DMS53 treated with DMSO at 0.1 percent for 48 hours (cell line): Measurements from ENCODE around the gene DPP3.

Source experiments
- DNase-seq: peaks from one replicate; lab custom pipeline; 2025; ENCODE audit not compliant: unreplicated experiment; lab: John Stamatoyannopoulos, UW

The DPP3 gene

DNA sequence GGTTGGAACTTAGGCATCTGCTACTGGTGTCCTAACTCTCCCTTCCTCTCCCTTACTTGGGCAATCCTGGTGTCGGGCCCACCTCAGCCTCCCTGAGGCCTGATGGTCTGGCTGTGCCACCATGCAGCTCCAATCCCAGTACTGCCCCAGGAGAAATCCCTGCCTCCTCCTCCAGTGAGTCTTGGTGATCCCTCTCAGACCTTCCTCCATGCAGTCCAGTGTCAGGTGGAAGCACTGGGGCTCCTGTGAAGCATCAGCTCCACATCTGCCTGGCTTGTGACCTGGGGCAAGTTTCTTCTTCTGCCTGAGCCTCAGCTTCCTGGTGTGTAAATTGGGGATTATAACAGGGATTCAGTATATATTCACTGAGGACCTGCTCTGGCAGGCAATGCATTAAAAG, 15.3 kb upstream of the DPP3 start:
- DNase-seq: no peak

DNA sequence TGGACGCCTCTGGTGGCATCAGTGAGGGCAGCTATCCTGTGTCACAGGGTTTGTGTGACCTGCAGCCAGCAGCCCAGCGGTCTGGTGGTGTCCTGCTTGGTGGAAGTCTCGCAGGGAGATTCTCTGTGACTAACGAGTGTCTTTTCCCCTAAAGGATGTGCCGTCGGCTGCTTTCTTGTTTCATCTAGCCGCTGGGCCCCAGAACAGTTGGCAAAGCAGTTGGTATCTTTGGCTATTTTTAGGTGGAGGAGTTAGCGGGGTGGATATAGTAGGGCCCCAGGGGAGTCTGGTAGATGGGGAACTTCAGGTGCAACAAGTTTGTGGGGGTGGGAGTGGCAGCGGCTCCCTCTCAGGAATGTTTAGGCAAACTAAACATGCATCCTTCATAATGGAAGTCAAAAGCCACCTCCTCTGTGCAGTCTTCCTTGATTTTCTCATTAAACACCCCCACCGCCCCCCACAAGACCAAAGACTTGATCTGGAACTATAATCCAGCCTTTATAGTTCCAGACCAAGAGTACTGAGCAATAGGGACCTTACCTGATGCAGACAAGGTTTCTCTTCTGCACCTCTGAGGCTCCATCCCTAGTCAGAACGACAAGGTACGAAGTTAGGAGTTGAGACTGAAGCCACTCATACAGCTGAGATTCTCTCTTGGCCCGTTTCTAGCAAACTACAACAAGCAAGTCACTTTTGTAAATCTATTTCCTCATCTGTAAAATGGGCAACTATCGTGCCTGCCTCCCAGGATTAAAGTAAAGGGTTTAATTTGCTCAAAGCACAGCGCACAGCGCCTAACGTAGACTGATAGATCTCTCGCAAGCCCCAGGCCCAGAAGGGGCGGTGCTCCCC, 14.6 kb upstream of the DPP3 start:
- no peak for DNase-seq

DNA sequence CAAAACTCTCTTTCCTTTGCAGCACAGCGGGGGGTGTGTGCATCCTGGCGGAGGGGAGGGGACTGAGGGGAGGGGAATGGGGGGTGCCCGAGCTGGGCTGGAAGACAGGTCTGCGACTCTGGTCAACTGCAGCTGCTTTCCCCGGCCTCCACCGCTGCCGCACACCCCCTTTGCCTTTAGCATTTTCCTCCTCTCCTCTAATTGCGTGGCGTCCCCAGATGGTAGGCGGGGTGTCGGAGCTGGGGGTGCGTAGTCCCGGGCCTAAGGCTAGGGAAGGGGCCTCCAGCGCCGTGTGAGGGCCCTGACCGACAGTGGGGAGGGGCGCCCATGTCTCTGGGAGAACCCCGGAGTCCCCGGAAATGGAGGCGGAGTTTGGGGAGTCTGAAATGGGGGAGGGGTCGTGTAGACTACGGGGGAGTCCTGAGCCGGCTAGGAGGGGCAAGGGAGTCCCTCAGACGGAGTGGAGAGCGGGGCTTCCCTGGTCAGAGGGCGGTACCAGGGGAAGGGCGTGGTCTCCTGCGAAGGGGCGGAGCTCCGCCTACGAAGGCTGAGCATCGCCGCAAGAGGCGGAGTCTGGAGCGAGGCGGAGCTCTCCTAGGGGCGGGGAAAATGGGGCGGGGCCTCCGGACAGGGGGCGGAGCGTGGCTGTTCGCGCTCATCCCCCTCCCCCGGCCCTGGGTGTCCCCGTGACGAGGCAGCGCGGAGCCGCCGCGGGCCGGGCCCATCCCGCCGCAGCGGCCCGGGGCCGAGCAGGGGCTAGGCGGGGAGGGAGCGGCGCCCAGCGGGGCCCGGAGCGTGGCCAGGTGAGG, 13.8 kb upstream of the DPP3 start, which contains the start of gene PELI3:
PELI3 (plus strand) TSS at position 681 of the 809 bp plus-strand sequence. CDS start 1,224 bp downstream, outside the sequence.
- peak; percentile 66 for DNase-seq

DNA sequence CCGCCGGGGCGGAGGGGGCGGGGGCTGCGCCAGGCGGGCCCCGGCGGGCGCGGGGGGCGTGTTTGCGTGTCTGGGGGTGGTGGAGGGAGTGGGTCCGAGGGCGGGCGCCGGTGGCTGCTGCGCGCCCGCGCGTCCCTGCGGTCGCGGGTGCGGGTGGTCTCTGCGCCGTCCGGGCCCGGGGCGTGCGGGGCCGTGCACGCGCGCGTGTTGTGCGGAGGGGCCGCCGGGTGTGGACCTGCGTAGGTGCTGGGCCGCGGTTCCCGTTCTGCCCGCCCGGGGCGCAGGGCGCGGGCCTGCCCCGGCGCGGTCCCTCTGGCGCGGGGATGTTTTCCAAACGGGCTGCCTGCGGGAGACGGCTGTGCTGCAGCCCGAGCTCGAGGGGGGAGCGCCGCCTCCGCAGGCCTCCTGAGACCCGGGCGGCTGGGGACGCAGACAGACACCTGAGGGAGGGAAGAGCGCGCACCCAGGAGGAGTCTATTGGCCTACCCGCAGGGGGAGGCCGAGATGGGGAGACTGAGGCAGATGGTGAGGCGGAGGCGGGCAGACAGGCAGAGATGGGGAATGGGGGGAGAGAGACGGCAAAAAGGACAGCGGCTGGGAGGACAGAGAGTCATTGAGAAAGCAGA, 13.1 kb upstream of the DPP3 start:
- no peak for DNase-seq

DNA sequence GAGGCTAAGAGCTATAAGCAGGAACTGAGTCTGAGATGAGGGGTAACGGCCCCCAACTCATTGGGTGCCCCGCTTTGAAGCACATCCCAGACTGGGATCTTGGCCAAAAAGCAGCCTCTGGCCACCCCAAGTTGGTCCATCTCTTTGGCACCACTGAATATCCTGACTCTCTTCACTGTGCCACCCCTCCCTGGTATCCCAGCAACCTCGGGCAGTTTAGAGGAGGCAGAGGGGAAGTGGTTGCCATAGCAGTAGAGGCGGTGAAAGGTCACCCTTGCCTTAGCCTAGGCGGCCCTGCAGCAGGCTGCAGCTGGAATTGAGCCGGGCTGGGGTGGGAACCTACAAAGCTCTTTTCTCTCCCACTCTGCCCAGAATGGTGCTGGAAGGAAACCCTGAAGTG, 12.5 kb upstream of the DPP3 start:
- DNase-seq: peak; percentile 41

DNA sequence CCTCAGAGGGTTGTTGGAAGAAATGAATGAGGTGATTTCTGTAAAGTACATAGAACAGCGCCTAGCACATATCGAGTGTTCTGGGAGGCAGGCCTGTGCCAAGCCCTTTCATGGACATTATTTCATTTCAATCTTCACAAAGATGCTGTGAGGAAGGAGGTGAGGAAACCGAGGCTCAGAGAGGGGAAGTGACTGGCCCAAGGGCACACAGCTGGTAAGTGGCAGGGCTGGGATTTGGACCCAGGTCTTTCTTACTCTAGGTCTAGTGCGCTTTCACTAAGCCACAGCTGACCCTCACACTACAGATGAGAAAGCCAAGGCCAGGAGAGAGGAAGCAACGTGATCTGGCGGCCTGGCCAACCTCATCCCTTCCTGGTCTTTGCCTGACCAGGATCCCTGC, 11.5 kb upstream of the DPP3 start:
- DNase-seq: no peak

DNA sequence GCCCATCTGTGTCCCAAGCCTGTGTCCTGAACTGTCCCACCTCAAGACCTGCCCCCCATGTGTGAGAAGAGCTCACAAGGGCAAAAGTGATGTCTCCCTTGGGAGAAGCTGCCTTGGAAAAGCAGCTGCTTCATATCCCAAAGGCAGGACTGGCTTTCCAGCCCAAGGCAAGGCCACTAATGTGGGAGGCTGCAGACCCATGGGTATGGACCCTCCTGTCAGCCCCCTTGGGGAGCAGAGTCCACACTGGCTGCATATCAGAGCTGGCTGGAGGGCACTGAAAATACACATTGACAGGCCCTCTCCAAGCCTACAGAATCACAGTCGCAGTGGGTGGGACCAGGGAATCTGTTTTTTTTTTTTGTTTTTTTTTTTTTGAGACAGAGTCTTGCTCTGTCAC, 10.8 kb upstream of the DPP3 start:
- DNase-seq: no peak

DNA sequence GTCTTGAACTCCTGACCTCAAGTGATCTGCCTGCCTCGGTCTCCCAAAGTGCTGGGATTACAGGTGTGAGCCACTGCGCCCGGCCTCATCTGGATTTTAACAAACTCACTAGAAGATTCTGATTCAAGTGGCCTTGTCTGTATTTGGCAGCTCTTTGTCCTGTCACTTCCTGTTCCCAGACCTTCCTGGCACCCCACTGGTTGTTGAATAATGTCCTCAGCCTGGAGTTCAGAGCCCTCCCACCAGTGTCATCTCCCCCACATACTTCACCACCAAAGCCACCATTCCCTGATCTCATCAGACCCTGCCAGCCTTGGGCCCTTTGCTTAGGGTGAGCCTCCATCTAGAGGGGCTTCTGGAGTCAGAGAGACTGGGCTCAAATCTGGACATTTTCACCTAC, 10.2 kb upstream of the DPP3 start:
- DNase-seq: no peak

DNA sequence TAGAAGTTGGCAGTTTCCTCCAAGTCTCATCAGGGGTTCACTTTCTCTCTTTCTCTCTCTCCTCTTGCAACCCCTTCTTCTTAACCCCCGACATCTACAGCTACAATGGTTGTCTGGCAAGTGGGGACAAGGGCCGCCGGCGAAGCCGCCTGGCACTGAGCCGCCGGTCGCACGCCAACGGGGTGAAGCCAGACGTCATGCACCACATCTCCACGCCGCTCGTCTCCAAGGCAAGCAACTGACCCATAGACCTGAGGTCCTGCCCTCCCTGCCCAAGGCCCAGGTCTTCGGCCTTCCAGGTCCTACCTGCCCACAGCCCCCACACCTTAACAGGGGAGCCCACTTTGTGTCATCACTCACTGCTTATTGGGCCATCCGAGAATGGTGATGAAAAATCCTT, 9.1 kb upstream of the DPP3 start:
- no peak for DNase-seq

DNA sequence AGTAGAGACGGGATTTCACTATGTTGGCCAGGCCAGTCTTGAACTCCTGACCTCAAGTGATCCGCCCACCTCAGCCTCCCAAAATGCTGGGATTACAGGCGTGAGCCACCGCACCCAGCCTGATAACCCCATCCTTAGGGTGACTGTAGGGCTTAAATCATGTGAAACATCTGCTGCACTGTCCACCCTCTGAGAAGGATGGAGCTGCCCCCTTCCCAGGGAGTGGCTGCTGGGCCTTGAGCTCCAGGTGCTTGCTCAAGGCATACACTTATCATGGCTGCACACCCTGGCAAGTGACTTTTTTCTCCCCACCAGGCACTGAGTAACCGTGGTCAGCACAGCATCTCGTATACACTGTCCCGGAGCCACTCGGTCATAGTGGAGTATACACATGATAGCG, 8.2 kb upstream of the DPP3 start:
- DNase-seq: no peak

DNA sequence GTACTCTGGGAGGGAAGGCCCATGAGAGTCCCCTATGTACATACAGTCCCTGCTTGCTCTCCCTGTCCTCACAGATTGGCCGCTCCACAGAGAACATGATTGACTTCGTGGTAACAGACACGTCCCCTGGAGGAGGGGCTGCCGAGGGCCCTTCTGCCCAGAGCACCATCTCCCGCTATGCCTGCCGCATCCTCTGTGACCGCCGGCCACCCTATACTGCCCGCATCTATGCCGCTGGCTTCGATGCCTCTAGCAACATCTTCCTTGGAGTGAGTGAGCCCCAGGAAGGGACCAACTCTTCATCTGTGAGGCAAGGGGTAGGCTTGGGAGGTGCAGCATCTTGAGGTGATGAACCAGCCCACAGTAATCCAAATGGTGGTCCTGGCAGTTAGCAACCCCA, 7.1 kb upstream of the DPP3 start:
- no peak for DNase-seq

DNA sequence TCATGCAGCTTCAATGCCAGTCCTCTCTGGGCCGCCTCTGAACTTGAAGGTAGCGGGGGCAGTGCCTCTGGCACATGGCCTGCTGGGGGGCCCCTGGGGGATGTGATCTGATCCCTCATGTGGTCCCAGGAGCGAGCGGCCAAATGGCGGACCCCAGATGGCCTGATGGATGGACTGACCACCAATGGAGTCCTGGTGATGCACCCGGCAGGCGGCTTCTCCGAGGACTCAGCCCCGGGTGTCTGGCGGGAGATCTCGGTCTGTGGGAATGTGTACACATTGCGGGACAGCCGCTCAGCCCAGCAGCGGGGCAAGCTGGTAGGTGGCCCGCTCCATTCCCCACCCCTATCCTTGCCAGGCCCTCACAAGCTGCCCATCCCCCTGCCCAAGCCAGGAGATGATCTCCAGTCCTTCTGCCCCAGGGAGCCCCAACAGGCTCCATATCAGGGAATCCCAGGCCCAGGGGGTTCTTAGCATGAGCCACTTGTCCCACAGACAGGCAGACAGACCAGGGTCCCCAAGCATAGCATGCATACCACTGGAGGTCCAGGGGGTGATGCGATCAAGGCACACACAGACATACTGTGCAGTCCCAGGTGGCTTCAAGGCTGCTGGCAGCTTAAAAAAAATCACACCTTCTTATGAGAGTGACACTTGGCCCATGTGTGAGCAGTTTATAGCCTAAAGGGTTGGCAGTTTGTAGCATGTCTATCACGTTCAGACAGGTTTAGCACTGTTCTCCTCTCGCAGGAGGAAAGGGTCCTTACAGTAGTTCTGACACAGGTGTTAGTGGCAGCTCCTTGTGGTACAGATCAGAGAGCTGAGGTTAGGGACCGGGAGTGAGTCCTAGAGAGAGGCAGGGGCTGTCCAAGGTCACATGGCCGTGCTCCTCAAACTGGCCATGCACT, 6.4 kb upstream of the DPP3 start:
- DNase-seq: no peak

DNA sequence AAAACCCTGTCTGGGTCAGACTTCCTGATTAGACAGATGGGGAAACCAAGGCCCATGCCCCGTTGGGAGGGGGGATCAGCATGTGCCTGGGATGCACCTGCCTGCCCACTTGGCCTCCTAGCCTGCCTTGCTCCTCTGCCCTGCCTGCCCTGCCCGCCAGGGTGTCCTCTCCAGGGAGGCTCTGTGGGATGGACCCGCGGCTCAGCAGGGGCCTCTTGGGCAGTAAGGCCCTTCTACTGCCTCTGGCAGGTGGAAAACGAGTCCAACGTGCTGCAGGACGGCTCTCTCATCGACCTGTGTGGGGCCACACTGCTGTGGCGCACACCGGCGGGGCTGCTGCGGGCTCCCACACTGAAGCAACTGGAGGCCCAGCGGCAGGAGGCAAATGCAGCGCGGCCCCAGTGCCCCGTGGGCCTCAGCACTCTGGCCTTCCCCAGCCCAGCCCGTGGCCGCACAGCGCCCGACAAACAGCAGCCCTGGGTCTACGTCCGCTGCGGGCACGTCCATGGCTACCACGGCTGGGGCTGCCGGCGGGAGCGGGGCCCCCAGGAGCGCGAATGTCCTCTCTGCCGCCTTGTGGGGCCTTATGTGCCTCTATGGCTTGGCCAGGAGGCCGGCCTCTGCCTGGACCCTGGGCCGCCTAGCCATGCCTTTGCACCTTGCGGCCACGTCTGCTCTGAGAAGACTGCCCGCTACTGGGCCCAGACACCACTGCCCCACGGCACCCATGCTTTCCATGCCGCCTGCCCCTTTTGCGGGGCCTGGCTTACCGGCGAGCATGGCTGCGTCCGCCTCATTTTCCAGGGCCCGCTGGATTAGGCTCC, 4.7 kb upstream of the DPP3 start:
- no peak for DNase-seq

DNA sequence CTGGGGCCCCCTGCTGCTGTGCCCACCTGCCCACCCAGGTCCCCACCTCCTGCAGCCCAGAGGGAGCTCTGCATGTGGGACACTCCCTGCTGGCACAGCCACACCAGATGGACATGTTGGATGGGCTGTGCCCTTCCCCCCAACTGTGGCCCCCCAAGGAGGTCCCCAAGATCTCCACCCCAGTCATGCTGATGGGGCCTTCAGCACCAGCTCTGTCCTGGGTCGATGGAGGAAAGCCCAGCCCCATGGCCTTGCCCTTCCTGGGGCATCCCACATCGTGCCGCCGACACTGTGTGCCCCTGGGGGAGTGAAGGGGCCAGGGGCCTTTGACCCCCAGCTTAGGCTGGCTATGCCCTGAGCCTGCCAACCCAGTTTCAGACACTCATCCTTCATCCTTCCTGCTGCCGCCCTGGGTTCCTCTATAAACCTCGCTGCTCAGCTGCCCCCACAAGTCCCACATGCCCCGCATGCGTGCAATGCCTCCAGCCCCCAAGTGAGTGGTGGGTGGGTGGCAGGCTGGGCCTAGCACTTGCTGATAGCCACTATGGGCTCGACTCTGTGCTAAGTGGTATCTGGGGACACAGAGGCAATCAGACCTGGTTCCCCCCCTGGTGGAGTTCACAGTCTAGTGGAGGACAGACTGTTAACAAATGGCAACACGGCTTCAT, 3.9 kb upstream of the DPP3 start:
- no peak for DNase-seq

DNA sequence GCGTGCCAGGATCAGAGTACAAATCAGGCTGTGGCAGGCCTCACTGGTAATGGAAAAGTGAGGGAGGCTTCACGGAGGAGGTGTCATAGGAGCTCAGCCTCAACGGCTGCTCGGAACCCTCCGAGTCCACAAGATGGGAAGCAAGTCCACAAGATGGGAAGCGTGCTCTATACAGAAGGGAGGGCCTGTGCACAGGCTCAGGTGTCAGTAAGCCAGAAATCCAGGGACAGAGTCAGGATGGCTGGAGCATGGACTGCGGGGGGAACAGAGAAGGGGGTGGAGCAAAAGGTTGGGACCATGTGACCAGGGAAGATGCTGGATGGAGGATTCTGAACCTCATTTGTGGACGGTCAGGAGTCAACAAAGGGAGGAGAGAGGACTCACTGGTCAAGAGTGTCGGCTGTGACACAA, 3.4 kb upstream of the DPP3 start:
- no peak for DNase-seq

DNA sequence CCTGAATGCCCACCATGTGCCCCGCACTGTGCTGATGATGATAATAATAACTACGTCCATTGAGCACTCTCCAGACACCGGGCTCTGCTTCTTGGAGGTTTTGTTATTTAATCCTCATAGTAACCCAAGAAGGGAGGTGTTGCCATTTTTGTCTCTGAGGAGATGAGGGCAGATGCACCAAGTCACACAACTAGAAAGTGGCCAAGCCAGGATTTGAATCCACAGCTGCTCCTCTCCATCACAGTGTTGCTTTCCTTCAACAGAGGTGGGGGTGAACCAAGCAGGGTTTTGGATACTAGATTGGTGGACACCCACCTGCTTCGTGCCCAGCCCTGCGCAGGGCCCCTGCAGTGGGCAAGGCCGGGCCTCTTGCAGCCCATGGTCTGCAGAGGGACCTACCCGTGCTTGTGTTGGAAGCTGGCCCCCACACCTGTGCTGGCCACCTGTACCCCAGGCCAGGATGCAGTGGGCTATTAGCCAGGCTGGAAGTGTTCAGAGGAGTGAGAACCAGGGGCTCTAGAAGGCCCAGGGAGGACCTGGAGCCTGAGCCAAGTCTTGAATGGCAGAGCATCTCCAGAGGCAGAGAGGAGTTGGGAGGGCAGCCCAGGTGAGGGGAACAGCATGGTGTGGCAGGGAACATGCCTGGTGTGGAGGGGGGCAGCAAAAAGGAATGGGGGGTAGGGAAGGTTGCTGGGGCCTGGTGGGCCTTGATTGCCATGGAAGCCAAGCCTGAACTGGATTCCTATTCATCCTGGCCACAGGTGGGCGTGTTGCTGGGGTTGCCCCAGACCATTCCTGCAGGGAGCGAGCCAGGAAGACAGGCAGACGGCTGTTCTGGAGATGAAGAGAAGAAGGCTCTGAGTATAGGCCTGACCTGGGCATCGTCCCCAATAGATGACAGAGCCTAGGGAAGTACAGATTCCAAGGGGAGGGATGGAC, 2.7 kb upstream of the DPP3 start:
- no peak for DNase-seq

DNA sequence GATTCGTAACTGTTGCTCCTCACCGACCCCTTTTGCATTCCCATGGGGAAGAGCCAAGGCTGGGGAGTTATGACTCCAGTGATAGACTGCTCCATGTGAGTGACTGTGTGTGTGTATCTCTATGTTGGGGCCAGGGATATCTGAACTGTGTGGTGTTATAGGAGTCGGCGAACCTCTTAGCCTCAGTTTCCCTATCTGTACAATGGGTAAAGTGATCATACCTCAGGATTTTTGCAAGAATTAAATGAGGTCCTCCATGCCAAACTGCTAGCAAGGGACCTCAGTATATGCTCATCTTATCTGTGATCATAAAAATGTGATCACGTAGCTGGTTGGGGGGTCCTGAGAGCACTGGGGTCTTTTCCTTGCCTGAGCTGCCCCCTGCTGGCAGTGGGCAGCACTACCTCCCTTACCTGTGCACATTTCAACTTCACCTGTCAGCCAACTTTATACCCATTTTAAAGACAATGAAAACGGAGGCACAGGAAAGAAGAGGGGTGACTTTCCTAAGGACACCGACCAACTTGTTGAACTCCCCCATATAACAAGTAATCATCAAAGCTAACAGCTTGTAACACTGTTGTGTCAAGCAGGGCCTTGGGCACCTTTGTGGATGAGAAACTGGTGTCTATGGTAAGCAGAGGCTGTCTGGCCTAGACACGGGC, 1.4 kb upstream of the DPP3 start:
- no peak for DNase-seq
